ENCODE results near the gene AXL.

Gene AXL

DNA sequence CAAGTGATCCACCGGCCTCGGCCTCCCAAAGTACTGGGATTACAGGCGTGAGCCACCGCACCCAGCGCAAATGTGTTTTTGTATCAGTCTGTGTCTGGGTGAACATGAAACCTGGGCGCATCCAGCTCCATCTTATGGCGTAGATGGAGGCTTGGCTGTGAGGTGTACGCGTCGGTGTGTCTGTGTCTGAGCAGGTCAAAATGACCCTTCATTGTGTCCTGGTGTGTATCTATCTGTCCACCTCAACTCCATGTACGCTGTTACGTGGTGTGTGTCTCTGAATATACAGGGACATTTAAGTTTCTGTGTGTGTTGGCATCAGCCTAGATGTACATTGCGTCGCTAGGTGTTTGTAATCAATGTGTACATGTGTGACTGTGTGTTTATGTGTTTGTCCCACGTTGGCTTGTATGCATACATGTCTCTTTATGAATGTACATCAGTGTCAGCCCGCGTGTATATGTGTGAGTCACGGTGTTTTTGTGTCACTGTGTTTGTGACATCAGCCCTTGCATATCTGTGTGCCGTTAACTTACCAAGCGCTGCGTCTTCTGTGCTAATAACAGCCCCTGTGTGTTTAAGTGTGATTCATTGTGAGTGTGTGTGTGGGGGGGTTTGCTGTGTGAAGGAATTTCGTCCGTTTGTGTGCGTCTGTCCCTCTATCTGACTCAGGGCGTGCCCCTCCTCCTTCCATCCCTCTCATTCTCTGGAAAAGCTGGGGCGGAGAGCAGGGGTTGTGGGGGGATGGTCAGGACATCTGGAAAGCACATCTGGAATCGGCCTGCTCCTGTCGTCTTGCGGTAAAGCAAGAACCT, 6.4 kb downstream of the AXL start:
- Histone ChIP-seq H3K79me1 (ENCODE audit: low read length) (peaks cover 31% of the 10 kb centered on the region), H3K4me1 (ENCODE audit: control insufficient read depth in 1 of 2, insufficient read depth in 2 of 2, low read length in 2 of 2) (peaks cover 38 to 49% of the 10 kb centered on the region in 2 experiments), H3K4me3 (ENCODE audit: low read depth, low read length) (peak overlapping the region; percentile 55), H3K9me3 (ENCODE audit: insufficient read depth, low read depth, low read length) (peaks cover 3% of the 10 kb centered on the region), H4K8ac (ENCODE audit: low read depth, low read length) (no peak overlapping the region), H3K18ac (ENCODE audit: low read length) (peak overlapping the region; percentile 43), H2BK120ac (ENCODE audit: insufficient read depth, low read length, poor library complexity) (peak overlapping the region; percentile 33), H3K79me2 (ENCODE audit: control insufficient read depth, insufficient read depth, low read length, poor library complexity) (peaks cover 7% of the 10 kb centered on the region), H3K23ac (ENCODE audit: low read length) (no peak overlapping the region), H2AK5ac (ENCODE audit: low read length) (peak overlapping the region; percentile 9), H3K4me2 (ENCODE audit: low read length) (peak overlapping the region; percentile 67), H3K27me3 (ENCODE audit: insufficient read depth, low read length) (no peaks in the 10 kb centered on the region), H2BK5ac (ENCODE audit: low read depth, low read length, poor library complexity) (peak overlapping the region; percentile 65), H3K4ac (ENCODE audit: low read depth, low read length) (no peak overlapping the region), H2BK12ac (ENCODE audit: low read length) (peak overlapping the region; percentile 16), H3K36me3 (ENCODE audit: control insufficient read depth in 1 of 2, insufficient read depth in 2 of 2, low read length in 2 of 2) (peaks cover 28 to 37% of the 10 kb centered on the region in 2 experiments), H2AFZ (ENCODE audit: insufficient read depth, low read length, poor library complexity) (peak overlapping the region; percentile 19), H3K9ac (ENCODE audit: low read length) (peak overlapping the region; percentile 24), H3K14ac (ENCODE audit: low read length) (peak overlapping the region; percentile 20), H4K91ac (ENCODE audit: low read depth, low read length) (peak overlapping the region; percentile 70), H3K27ac (ENCODE audit: low read depth, low read length) (peak overlapping the region; percentile 95), H4K12ac (ENCODE audit: low read depth, low read length) (peak overlapping the region; percentile 17)
- peak; percentile 69 to 84 for DNase-seq
- no CpG with 5 or more reads among the region's 29 CpGs for WGBS (ENCODE audit: extremely low coverage, insufficient coverage, insufficient read length)

GRCh38 chr19:41226053-41226873, 7.2 kb downstream of the AXL start:
- Histone ChIP-seq H2BK120ac (ENCODE audit: insufficient read depth, low read length, poor library complexity) (peak overlapping the region; percentile 81), H3K36me3 (ENCODE audit: control insufficient read depth in 1 of 2, insufficient read depth in 2 of 2, low read length in 2 of 2) (peaks cover 25 to 37% of the 10 kb centered on the region in 2 experiments), H3K4ac (ENCODE audit: low read depth, low read length) (peak overlapping the region; percentile 1), H3K4me2 (ENCODE audit: low read length) (peak overlapping the region; percentile 67), H3K18ac (ENCODE audit: low read length) (peak overlapping the region; percentile 43), H2AK5ac (ENCODE audit: low read length) (peak overlapping the region; percentile 31), H3K27ac (ENCODE audit: low read depth, low read length) (peak overlapping the region; percentile 95), H3K4me1 (ENCODE audit: control insufficient read depth in 1 of 2, insufficient read depth in 2 of 2, low read length in 2 of 2) (peaks cover 30 to 41% of the 10 kb centered on the region in 2 experiments), H3K4me3 (ENCODE audit: low read depth, low read length) (peak overlapping the region; percentile 55), H3K79me1 (ENCODE audit: low read length) (peaks cover 28% of the 10 kb centered on the region), H4K12ac (ENCODE audit: low read depth, low read length) (peak overlapping the region; percentile 17), H4K91ac (ENCODE audit: low read depth, low read length) (peak overlapping the region; percentile 70), H3K9ac (ENCODE audit: low read length) (peak overlapping the region; percentile 24), H3K23ac (ENCODE audit: low read length) (no peak overlapping the region), H3K14ac (ENCODE audit: low read length) (peak overlapping the region; percentile 87), H3K9me3 (ENCODE audit: insufficient read depth, low read depth, low read length) (peaks cover 6% of the 10 kb centered on the region), H3K79me2 (ENCODE audit: control insufficient read depth, insufficient read depth, low read length, poor library complexity) (peaks cover 7% of the 10 kb centered on the region), H4K8ac (ENCODE audit: low read depth, low read length) (peak overlapping the region; percentile 83), H2AFZ (ENCODE audit: insufficient read depth, low read length, poor library complexity) (peak overlapping the region; percentile 19), H2BK5ac (ENCODE audit: low read depth, low read length, poor library complexity) (peak overlapping the region; percentile 65), H3K27me3 (ENCODE audit: insufficient read depth, low read length) (no peaks in the 10 kb centered on the region), H2BK12ac (ENCODE audit: low read length) (peak overlapping the region; percentile 11)
- peak; percentile 66 to 75 for DNase-seq
- WGBS (ENCODE audit: extremely low coverage, insufficient coverage, insufficient read length) = no CpG with 5 or more reads among the region's 67 CpGs

DNA sequence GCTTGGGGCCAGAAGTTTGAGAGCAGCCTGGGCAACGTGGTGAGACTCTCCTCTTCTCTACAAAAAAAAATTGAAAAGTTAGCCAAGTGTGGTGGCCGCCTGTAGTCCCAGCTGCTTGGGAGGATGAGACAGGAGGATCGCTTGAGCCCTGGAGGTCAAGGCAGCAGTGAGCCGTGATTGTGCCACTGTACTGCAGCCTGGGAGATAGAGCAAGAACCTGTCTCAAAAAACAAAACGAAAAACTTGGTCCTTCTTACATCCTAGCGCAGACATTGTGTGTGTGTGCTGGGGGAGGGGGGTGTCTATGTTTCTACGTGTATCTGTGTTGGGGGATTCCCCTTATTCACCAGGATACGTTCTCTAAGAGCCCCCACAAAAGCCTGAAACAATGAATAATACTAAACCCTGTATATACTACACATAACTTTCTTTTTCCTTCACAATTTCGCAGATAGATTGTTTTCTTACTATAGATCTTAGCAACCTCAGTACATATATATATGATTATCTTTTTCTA, 7.9 kb downstream of the AXL start:
- Histone ChIP-seq H3K9ac (ENCODE audit: low read length) (no peak overlapping the region), H2AFZ (ENCODE audit: insufficient read depth, low read length, poor library complexity) (peak overlapping the region; percentile 2), H2BK120ac (ENCODE audit: insufficient read depth, low read length, poor library complexity) (peak overlapping the region; percentile 81), H3K27me3 (ENCODE audit: insufficient read depth, low read length) (no peaks in the 10 kb centered on the region), H3K4me3 (ENCODE audit: low read depth, low read length) (no peak overlapping the region), H2BK5ac (ENCODE audit: low read depth, low read length, poor library complexity) (peak overlapping the region; percentile 33), H3K23ac (ENCODE audit: low read length) (no peak overlapping the region), H3K18ac (ENCODE audit: low read length) (peak overlapping the region; percentile 27), H3K36me3 (ENCODE audit: control insufficient read depth in 1 of 2, insufficient read depth in 2 of 2, low read length in 2 of 2) (peaks cover 21 to 33% of the 10 kb centered on the region in 2 experiments), H3K27ac (ENCODE audit: low read depth, low read length) (peak overlapping the region; percentile 95), H4K91ac (ENCODE audit: low read depth, low read length) (peak overlapping the region; percentile 67), H3K14ac (ENCODE audit: low read length) (peak overlapping the region; percentile 87), H2AK5ac (ENCODE audit: low read length) (peak overlapping the region; percentile 31), H2BK12ac (ENCODE audit: low read length) (peak overlapping the region; percentile 11), H3K79me2 (ENCODE audit: control insufficient read depth, insufficient read depth, low read length, poor library complexity) (peaks cover 7% of the 10 kb centered on the region), H3K9me3 (ENCODE audit: insufficient read depth, low read depth, low read length) (peaks cover 6% of the 10 kb centered on the region), H3K79me1 (ENCODE audit: low read length) (peaks cover 26% of the 10 kb centered on the region), H4K12ac (ENCODE audit: low read depth, low read length) (peak overlapping the region; percentile 1), H3K4me2 (ENCODE audit: low read length) (no peak overlapping the region), H3K4me1 (ENCODE audit: control insufficient read depth in 1 of 2, insufficient read depth in 2 of 2, low read length in 2 of 2) (peaks cover 24 to 35% of the 10 kb centered on the region in 2 experiments), H4K8ac (ENCODE audit: low read depth, low read length) (peak overlapping the region; percentile 83), H3K4ac (ENCODE audit: low read depth, low read length) (peak overlapping the region; percentile 1)
- DNase-seq = no peak
- WGBS (ENCODE audit: extremely low coverage, insufficient coverage, insufficient read length) = 100% methylated on average over 1 of the region's 9 CpGs

DNA sequence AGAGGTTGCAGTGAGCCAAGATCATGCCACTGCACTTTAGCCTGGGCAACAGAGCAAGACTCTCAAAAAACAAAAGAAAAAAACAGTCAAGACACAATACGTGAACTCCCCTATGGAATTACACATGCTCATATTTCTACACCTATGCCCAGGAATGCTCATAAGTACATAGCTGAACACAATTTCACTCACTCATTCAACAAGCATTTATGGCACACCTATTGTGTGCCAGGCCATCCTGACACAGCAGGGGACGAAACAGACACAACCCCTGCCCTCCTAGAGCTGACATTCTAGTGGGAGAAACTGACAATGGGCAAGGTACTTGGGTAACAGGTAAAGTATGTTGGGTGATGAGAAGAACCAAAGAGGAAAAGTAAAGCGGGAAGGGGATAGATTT, 9.5 kb downstream of the AXL start:
- no peak overlapping the region for H4K8ac ChIP-seq (ENCODE audit: low read depth, low read length)
- H3K79me2 ChIP-seq (ENCODE audit: control insufficient read depth, insufficient read depth, low read length, poor library complexity) = peaks cover 7% of the 10 kb centered on the region
- no peak overlapping the region for H3K18ac ChIP-seq (ENCODE audit: low read length)
- H2BK5ac ChIP-seq (ENCODE audit: low read depth, low read length, poor library complexity) = no peak overlapping the region
- H3K4me2 ChIP-seq (ENCODE audit: low read length) = no peak overlapping the region
- H3K14ac ChIP-seq (ENCODE audit: low read length) = no peak overlapping the region
- no peak overlapping the region for H2AFZ ChIP-seq (ENCODE audit: insufficient read depth, low read length, poor library complexity)
- peaks cover 27 to 36% of the 10 kb centered on the region in 2 experiments for H3K36me3 ChIP-seq (ENCODE audit: control insufficient read depth in 1 of 2, insufficient read depth in 2 of 2, low read length in 2 of 2)
- H2AK5ac ChIP-seq (ENCODE audit: low read length) = no peak overlapping the region
- no peak overlapping the region for H2BK12ac ChIP-seq (ENCODE audit: low read length)
- no peak overlapping the region for H2BK120ac ChIP-seq (ENCODE audit: insufficient read depth, low read length, poor library complexity)
- H3K27me3 ChIP-seq (ENCODE audit: insufficient read depth, low read length) = no peaks in the 10 kb centered on the region
- no peak overlapping the region for H3K4ac ChIP-seq (ENCODE audit: low read depth, low read length)
- H4K12ac ChIP-seq (ENCODE audit: low read depth, low read length) = no peak overlapping the region
- no CpG with 5 or more reads among the region's 3 CpGs for WGBS (ENCODE audit: extremely low coverage, insufficient coverage, insufficient read length)
- peaks cover 17 to 26% of the 10 kb centered on the region in 2 experiments for H3K4me1 ChIP-seq (ENCODE audit: control insufficient read depth in 1 of 2, insufficient read depth in 2 of 2, low read length in 2 of 2)
- H3K79me1 ChIP-seq (ENCODE audit: low read length) = peaks cover 23% of the 10 kb centered on the region
- no peak overlapping the region for H3K27ac ChIP-seq (ENCODE audit: low read depth, low read length)
- DNase-seq = peak in 1 of 2 donors; percentile 54
- H3K23ac ChIP-seq (ENCODE audit: low read length) = no peak overlapping the region
- no peak overlapping the region for H4K91ac ChIP-seq (ENCODE audit: low read depth, low read length)
- H3K9ac ChIP-seq (ENCODE audit: low read length) = no peak overlapping the region
- no peak overlapping the region for H3K4me3 ChIP-seq (ENCODE audit: low read depth, low read length)
- peaks cover 6% of the 10 kb centered on the region for H3K9me3 ChIP-seq (ENCODE audit: insufficient read depth, low read depth, low read length)

Measured in trophoblast cell (in vitro differentiated cells and primary cell).